HAP-1 (cell line): ENCODE results near the gene THTPA.
A peak's percentile ranks its signal among the peaks of the same experiment; 100 is the strongest.
"Not testable (repeated sequence)": the region's sequence is repeated elsewhere in the genome, so short reads cannot be mapped to it uniquely, and the experiment has no call there.

Source experiments
- DNase-seq, 2 experiments: peaks; one replicate each; pipeline ENCODE4 v3.0.0-alpha.2; 2016 to 2020; ENCODE audit warnings: low spot score in 2 of 2
- H3K27me3 ChIP-seq: fragments of 250-450 bp; sonication (Bioruptor Pico); 2 replicates; pipeline ENCODE4 v1.5.1; 2020; ENCODE audit warnings: low read depth, mild to moderate bottlenecking, moderate library complexity
- H3K36me3 ChIP-seq: fragments of 250-450 bp; sonication (Bioruptor Pico); replicated peaks from 2 replicates; pipeline ENCODE4 v1.5.1; 2020; ENCODE audit warnings: mild to moderate bottlenecking
- H3K4me1 ChIP-seq: fragments of 250-450 bp; sonication (Bioruptor Pico); 2 replicates; pipeline ENCODE4 v1.5.1; 2020; ENCODE audit warnings: mild to moderate bottlenecking
- H3K4me3 ChIP-seq: fragments of 250-450 bp; sonication (Bioruptor Pico); 2 replicates; pipeline ENCODE4 v1.5.1; 2020; ENCODE audit warnings: mild to moderate bottlenecking, moderate library complexity
- H3K9me3 ChIP-seq: fragments of 250-450 bp; sonication (Bioruptor Pico); 2 replicates; pipeline ENCODE4 v1.5.1; 2020; ENCODE audit warnings: mild to moderate bottlenecking, moderate library complexity
- in situ Hi-C: fragments of 300-500 bp; cut with MboI; formaldehyde crosslinking; loops from 3 replicates; pipeline ENCODE4 v1.14.3; 2020; ENCODE audit warnings: low sequenced_read_pairs, inconsistent platforms, mixed read lengths

Gene THTPA

DNA sequence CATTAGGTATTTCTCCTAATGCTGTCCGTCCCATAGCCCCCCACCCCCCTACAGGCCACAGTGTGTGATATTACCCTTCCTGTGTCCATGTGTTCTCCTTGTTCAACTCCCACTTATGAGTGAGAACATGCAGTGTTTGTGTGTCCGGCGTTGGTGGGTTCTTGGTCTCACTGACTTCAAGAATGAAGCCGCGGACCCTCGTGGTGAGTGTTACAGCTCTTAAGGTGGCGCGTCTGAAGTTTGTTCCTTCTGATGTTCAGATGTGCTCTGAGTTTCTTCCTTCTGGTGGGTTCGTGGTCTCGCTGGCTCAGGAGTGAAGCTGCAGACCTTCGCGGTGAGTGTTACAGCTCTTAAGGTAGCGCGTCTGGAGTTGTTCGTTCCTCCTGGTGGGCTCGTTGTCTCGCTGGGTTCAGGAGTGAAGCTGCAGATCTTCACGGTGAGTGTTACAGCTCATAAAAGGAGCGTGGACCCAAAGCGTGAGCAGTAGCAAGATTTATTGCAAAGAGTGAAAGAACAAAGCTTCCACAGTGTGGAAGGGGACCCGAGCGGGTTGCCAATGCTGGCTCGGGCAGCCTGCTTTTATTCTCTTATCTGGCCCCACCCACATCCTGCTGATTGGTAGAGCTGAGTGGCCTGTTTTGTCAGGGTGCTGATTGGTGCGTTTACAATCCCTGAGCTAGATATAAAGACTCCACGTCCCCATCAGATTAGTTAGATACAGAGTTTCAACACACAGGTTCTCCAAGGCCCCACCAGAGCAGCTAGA lies 27.9 kb downstream of the THTPA start:
- H3K4me1 ChIP-seq, H3K36me3 ChIP-seq, H3K4me3 ChIP-seq, in situ Hi-C loops, H3K9me3 ChIP-seq, H3K27me3 ChIP-seq, DNase-seq: not testable (repeated sequence)

DNA sequence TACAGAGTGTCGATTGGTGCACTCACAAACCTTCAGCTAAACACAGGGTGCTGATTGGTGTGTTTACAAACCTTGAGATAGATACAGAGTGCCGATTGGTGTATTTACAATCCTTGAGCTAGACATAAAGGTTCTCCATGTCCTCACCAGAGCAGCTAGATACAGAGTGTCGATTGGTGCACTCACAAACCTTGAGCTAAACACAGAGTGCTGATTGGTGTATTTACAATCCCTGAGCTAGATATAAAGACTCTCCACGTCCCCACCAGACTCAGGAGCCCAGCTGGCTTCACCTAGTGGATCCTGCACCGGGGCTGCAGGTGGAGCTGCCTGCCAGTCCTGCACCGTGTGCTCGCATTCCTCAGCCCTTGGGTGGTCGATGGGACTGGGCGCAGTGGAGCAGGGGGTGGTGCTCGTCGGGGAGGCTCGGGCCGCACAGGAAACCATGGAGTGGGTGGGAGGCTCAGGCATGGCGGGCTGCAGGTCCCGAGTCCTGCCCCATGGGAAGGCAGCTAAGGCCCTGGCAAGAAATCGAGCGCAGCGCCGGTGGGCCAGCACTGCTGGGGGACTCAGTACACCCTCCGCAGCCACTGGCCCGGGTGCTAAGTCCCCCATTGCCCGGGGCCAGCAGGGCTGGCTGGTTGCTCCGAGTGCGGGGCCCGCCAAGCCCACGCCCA lies 28.6 kb downstream of the THTPA start:
- DNase-seq, H3K27me3 ChIP-seq, H3K9me3 ChIP-seq, H3K36me3 ChIP-seq, H3K4me1 ChIP-seq, in situ Hi-C loops, H3K4me3 ChIP-seq: not testable (repeated sequence)

DNA sequence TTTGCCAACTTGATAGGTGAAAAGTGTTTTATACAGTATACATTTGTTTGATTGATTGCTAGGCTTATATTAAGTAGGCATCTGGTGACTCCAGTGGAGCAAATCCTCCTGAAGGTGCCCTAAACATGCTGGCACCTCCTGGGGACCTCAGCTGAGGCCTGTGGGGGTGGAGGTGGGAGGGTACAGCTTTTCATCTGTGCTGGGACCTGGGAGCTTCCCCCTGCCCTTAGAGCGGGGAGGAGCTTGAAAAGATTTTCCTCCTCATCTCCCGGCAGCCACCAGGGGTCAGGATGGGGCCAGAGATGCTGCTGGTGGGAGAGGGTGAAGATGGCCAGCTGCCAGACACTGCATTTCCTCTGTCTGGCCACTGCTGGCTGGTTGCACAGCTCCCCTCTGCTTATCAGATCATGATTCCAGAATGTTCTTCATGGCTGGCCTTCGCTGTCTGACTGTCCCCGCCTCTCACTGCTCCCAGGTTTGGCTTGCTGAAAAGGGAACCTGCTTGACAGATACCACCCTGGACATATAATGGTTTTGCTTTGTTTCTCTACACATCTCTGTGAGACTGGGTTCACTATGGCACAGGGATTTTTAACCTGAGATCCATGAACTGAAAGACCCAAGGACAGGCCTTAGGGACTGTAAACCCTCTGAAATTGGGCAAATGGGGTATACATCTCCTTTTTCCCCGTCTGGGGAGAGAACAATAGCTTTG lies 33.0 kb downstream of the THTPA start:
- no peaks in the 10 kb centered on the region for H3K4me1 ChIP-seq
- in situ Hi-C loops = no loop called here
- H3K36me3 ChIP-seq = no peaks in the 10 kb centered on the region
- no peak overlapping the region for H3K4me3 ChIP-seq
- peak; percentile 85 to 93 for DNase-seq
- H3K9me3 ChIP-seq = no peaks in the 10 kb centered on the region; the same call in 1 of the 2 replicates
- H3K27me3 ChIP-seq = peaks cover 2% of the 10 kb centered on the region; the same call in 1 of the 2 replicates

DNA sequence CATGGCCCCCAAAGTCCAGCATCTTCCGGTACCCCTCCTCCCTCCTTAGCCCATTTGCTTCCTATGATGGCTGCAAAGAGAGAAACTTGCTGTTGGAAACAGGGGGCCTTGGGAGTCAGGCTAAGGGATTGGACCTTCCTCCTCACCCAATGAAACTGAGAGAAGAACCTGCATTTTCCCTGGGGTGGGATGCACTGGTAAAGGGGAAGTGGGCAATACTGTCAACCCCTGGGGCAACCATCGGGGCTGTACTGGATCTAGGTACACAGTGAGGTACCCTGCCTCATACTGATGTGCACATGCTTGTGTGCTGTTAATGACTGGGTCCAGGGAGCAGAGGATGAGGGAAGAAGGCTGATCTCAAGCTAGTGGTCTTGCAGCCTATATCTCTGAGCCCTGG lies 33.5 kb downstream of the THTPA start:
- H3K4me1 ChIP-seq = no peaks in the 10 kb centered on the region
- DNase-seq = no peak
- in situ Hi-C loops = no loop called here
- no peaks in the 10 kb centered on the region; the same call in 1 of the 2 replicates for H3K9me3 ChIP-seq
- peaks cover 2% of the 10 kb centered on the region; the same call in 1 of the 2 replicates for H3K27me3 ChIP-seq
- H3K4me3 ChIP-seq = no peak overlapping the region
- no peaks in the 10 kb centered on the region for H3K36me3 ChIP-seq

DNA sequence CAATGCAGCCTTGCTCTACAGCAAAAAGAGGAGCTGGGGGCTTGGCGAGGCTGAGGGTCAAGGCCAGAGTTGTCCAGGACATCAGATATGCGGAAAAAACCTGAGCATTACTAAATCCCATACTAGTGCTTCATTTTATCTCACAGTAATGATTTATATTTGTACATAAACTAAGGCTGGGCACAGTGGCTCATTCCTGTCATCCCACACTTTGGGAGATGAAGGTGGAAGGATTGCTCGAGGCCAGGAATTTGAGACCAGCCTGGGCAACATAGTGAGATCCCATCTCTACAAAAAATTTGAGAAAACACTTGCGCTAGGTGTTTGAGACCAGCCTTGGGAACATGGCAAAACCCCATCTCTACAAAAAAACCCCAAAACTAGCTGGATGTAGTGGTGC lies 34.1 kb downstream of the THTPA start:
- in situ Hi-C loops = no loop called here
- no peak for DNase-seq
- H3K9me3 ChIP-seq = no peaks in the 10 kb centered on the region; the same call in 1 of the 2 replicates
- H3K27me3 ChIP-seq = peaks cover 2% of the 10 kb centered on the region; the same call in 1 of the 2 replicates
- H3K36me3 ChIP-seq = no peaks in the 10 kb centered on the region
- H3K4me1 ChIP-seq = no peaks in the 10 kb centered on the region
- no peak overlapping the region for H3K4me3 ChIP-seq

- H3K9me3 ChIP-seq, DNase-seq, H3K27me3 ChIP-seq, H3K4me1 ChIP-seq, H3K36me3 ChIP-seq, H3K4me3 ChIP-seq, in situ Hi-C loops: not testable (repeated sequence)
Measured at GRCh38 chr14:23594191-23594590, 38.1 kb downstream of the THTPA start.

DNA sequence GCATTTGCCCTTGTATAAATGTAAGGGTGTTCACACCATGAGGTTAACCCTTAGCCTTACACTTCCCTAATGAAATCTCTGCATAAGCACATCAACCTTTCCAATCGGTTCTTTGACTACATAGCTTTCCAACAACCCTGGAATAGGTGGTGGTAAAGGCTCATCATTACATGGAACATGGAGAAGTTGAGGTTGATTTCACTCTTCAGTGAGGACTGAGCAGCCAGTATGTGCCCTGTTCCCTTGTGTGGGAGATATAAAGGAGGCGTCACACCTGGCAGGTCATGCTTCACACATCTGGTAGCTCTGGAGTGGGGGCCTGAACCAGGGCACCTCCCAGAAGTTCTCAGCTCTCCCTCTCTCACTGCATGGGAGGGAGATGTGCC lies 44.2 kb downstream of the THTPA start:
- in situ Hi-C loops = no loop called here

GRCh38 chr14:23600806-23601205 lies 44.7 kb downstream of the THTPA start:
- no peak for DNase-seq
- Histone ChIP-seq H3K4me1 (no peaks in the 10 kb centered on the region), H3K4me3 (no peak overlapping the region), H3K27me3 (no peaks in the 10 kb centered on the region), H3K9me3 (no peaks in the 10 kb centered on the region), H3K36me3 (no peaks in the 10 kb centered on the region)
- in situ Hi-C loops = no loop called here

More for the DNA sequence above, 44.2 kb downstream of the THTPA start:
- DNase-seq = no peak
- Histone ChIP-seq H3K36me3 (no peaks in the 10 kb centered on the region), H3K9me3 (no peaks in the 10 kb centered on the region), H3K4me3 (no peak overlapping the region), H3K27me3 (no peaks in the 10 kb centered on the region), H3K4me1 (no peaks in the 10 kb centered on the region)

GRCh38 chr14:23601424-23601823 lies 45.4 kb downstream of the THTPA start:
- no peak overlapping the region for H3K4me3 ChIP-seq
- in situ Hi-C loops = no loop called here

DNA sequence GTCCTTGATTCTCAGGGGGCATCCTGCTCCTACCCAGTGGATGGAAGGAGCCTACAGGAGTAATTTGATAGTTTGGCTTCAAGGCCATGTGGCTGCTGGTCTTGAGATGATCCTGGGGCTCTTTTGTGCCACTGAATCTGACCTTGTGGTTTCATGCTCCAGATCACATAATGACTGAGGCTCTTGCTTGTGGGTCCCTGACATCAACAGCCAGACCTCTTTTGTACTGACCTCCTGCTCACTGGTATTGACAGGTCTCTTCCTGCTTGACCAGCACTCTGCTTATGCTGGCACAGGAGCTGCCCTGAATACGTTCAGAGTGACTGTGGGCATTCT lies 45.7 kb downstream of the THTPA start:
- H3K4me1 ChIP-seq = no peaks in the 10 kb centered on the region
- no peak overlapping the region for H3K4me3 ChIP-seq
- no peaks in the 10 kb centered on the region for H3K36me3 ChIP-seq
- no peaks in the 10 kb centered on the region for H3K9me3 ChIP-seq
- in situ Hi-C loops = no loop called here
- no peaks in the 10 kb centered on the region for H3K27me3 ChIP-seq
- DNase-seq = no peak

More at GRCh38 chr14:23601424-23601823, 45.4 kb downstream of the THTPA start:
- DNase-seq = no peak
- H3K9me3 ChIP-seq = no peaks in the 10 kb centered on the region
- H3K27me3 ChIP-seq = no peaks in the 10 kb centered on the region
- no peaks in the 10 kb centered on the region for H3K36me3 ChIP-seq
- H3K4me1 ChIP-seq = no peaks in the 10 kb centered on the region

DNA sequence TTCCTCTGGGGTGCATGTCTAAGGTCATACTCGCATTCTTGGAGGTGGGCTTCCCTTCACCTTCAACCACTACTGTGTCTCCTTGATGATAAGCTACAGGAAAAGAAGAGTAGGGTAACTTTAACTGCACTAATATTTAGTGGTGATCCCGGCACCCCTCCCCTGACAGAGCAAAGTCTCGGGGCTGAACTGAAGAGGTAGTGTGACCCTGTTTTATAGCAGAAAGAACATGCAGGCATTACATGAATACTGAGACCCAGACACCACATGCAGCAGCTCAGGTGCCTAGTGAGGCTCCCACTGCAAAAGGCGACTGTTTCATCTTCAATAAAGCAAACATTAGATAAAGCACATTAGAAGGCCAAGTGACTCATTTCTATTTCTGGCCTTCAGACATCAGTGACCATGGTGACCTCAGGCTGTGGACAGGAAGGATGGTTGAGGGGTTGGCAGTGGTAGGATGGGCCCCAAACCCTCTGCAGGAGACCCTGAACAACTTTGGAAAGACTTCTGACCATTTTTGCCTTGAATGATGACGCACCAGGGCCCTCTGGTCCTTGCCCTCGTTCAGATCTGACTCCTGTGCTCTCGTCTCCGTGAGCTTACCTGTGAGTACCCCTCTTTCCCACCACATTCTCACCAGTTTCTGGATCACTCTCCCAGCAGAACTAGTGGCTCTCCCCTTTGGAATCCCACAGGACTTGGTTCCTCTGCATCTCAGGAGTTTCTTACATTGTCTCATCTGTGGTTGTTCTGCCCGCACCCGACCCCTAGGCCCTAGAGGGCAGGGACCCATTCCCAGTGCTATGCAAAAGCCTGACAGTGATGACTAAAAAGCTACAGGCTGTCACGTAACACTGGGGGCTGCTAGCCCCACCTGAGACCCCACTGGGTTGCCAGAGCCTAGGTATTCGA lies 46.4 kb downstream of the THTPA start:
- Histone ChIP-seq H3K27me3 (no peaks in the 10 kb centered on the region), H3K4me1 (no peaks in the 10 kb centered on the region), H3K9me3 (no peaks in the 10 kb centered on the region), H3K36me3 (no peaks in the 10 kb centered on the region), H3K4me3 (no peak overlapping the region)
- in situ Hi-C loops = no loop called here
- no peak for DNase-seq

DNA sequence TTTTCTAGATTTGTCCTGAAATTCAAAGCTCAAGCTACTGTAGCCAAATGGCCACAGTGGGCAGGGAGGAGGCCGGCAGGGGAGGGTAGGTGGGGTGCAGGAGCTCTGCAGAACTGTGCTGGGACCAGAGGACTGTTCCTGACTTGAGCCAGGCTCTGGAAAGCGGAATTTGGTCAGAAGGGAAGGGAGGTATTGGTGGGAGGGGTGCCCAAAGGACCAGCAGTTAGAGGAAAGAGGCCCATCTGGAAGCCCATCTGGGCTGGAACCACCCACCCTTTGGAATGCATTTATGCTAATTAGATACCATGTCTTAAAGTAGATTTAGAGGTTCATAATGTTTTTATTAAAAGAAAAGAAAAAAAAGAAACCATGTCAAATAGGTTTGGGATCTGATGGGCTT lies 47.0 kb downstream of the THTPA start:
- H3K27me3 ChIP-seq = no peaks in the 10 kb centered on the region
- H3K9me3 ChIP-seq = no peaks in the 10 kb centered on the region
- H3K36me3 ChIP-seq = no peaks in the 10 kb centered on the region
- no peak overlapping the region for H3K4me3 ChIP-seq
- DNase-seq = no peak
- in situ Hi-C loops = no loop called here
- H3K4me1 ChIP-seq = no peaks in the 10 kb centered on the region

DNA sequence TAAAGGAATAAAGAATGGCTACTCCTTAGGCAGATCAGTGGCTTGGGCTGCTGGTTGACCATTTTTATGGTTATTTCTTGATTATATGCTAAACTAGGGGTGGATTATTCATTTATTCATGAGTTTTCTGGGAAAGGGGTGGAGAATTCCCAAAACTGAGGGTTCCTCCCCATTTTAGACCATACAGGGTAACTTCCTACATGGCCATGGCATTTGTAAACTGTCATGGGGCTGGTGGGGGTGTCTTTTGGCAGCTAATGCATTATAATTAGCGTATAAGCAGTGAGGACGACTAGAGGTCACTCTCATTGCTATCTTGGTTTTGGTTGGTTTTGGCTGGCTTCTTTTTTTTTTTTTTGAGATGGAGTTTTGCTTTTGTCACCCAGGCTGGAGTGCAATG lies 48.1 kb downstream of the THTPA start:
- H3K36me3 ChIP-seq = no peaks in the 10 kb centered on the region
- H3K4me3 ChIP-seq = no peak overlapping the region
- H3K27me3 ChIP-seq = no peaks in the 10 kb centered on the region
- in situ Hi-C loops = no loop called here
- H3K9me3 ChIP-seq = no peaks in the 10 kb centered on the region
- DNase-seq = no peak
- H3K4me1 ChIP-seq = no peaks in the 10 kb centered on the region
